ENCODE measurements around the gene KCP.
A peak's percentile ranks its signal among the peaks of the same experiment; 100 is the strongest.

Gene KCP

DNA sequence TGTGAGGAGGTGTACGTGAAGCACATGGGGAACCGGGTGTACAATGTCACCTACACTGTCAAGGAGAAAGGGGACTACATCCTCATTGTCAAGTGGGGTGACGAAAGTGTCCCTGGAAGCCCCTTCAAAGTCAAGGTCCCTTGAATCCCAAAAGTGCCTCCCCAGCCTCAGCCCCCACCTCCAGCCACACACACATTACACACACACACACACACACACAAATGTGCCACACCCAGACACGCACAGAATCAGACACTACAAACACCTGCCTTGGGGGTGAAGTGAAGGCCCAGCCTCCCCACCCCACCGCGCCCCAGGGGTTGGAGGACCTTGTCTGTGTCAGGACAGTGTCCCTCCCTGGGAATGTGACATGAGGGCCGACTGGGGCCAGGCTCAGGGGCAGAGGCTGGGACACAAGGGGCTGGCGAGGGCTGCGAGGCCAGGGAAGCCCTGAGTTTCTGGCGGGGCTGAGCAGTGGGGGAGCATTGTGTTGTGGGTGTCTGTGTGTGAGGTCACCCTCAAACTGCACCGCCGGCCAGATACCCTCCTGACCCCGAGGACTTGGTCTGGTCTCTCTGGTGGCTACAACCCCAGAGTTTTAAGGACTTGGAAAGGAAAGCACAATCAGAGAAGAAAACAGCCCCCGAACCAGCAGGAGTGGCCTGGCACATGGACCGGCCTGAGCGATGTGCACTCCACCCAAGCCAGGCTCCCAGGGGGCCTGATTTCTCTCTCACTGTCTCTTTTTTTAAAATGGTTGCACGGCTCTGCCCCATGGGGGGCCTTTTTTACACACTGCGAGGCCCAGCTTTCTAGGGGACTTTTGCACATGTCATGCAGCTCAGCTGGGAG is 51.9 kb downstream of the KCP start:
- DNase-seq (ENCODE audit: low read depth in 2 of 2), result no peak

GRCh38 chr7:128856001-128856718 is 54.3 kb downstream of the KCP start:
- DNase-seq (ENCODE audit: low read depth in 2 of 2), result no peak

- no peak for DNase-seq (ENCODE audit: low read depth in 2 of 2)
Observed at GRCh38 chr7:128855559-128855958, 55.0 kb downstream of the KCP start.

GRCh38 chr7:128854396-128854795 is 56.1 kb downstream of the KCP start:
- no peak for DNase-seq (ENCODE audit: low read depth in 2 of 2)

DNA sequence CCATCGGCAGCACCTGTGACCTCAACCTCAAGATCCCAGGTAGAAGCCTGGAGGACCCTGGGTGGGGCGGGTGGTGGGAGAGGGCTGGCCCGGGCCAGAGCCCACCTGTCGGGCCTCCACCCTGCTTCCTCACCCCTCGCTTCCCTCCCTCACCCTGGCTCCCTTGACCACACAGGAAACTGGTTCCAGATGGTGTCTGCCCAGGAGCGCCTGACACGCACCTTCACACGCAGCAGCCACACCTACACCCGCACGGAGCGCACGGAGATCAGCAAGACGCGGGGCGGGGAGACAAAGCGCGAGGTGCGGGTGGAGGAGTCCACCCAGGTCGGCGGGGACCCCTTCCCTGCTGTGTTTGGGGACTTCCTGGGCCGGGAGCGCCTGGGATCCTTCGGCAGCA is 56.7 kb downstream of the KCP start:
- DNase-seq (ENCODE audit: low read depth in 2 of 2), result no peak

DNA sequence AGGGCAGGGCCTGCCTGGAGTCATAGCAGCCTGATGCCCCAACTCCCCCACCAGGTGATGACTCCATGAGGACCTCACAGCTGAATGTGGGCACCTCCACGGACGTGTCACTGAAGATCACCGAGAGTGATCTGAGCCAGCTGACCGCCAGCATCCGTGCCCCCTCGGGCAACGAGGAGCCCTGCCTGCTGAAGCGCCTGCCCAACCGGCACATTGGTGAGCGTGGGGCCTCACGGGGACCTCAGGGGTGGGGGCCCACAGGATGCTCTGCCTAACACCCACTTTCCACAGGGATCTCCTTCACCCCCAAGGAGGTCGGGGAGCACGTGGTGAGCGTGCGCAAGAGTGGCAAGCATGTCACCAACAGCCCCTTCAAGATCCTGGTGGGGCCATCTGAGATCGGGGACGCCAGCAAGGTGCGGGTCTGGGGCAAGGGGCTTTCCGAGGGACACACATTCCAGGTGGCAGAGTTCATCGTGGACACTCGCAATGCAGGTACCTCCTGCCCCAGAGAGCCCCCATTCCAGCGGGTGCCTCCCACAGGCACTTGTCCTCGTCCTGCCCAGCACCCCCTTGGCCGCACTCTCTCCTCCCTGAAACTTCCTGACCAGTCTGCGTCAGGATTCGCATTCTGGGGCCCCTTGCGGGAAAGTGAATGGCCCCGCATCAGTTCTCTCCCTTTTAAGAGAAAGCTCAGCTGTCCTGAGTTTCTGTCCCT is 57.8 kb downstream of the KCP start:
- no peak for DNase-seq (ENCODE audit: low read depth in 2 of 2)

DNA sequence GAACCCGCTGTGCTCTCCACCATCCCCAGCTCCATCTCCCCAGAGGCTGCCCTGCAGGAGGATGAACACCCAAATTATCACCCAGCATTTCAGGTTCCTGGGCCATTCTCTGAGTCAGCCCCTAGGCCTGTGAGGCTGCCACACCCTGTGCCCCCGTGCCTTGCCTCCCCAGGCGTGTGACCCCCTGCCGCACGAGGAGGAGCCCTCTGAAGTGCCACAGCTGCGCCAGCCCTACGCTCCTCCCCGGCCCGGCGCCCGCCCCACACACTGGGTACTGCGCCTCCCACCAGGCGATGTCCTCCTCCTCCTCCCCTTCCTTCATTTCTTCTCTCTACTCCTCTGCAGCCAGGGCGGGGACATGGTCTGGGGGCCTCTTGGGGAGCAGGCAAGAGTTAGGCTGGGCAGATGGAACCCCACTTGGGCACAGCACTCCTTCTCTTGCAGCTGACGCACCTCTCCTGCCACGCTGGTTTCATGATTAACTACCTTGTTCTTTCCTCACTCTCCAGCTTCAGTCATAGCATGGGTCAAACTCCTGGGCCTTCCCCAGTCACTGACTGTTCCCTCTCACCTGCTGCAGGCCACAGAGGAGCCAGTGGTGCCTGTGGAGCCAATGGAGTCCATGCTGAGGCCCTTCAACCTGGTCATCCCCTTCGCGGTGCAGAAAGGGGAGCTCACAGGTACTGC is 60.6 kb downstream of the KCP start:
- no peak for DNase-seq (ENCODE audit: low read depth in 2 of 2)

DNA sequence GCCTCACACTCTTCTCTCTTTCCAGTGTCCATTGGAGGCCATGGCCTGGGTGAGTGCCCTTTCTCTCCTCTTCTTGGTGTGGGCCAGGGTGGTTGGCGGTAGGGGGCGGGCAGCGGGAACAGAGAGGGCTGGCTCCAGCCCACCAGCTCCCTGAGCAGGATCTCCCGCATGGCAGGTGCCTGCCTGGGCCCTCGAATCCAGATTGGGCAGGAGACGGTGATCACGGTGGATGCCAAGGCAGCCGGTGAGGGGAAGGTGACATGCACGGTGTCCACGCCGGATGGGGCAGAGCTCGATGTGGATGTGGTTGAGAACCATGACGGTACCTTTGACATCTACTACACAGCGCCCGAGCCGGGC is 61.4 kb downstream of the KCP start:
- DNase-seq (ENCODE audit: low read depth in 2 of 2), result no peak

- no peak for DNase-seq (ENCODE audit: low read depth in 2 of 2)
Observed at GRCh38 chr7:128848289-128849155, 62.0 kb downstream of the KCP start.

GRCh38 chr7:128847721-128848211 is 62.7 kb downstream of the KCP start:
- DNase-seq (ENCODE audit: low read depth in 2 of 2), result no peak

DNA sequence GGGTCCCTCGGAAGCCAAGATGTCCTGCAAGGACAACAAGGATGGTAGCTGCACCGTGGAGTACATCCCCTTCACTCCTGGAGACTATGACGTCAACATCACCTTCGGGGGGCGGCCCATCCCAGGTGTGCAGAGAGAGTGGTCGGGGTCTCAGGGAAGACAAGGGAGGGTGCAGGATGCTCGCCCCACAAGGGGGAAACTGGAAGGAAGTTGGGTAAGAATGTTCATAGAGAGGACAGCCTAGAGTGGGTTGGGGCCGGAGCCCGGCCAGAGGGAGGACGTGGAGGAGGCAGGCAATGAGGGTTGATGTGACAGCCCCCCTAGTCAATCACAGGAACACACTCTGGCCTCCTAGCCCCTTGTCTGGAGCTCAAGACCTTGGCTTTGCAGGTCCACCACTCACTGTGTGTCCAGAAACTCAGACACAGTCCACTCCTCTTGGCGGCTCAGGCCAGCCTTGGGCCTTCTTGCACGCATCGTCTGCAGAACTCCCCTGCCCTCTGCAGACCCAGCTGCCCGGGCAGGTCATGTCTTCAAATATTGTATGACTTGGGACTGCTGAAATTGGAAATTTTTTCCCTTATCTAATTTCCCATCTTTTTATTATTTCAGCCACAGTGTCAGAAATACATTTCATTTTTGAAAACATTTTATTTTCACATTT is 63.6 kb downstream of the KCP start:
- DNase-seq (ENCODE audit: low read depth in 2 of 2), result no peak

DNA sequence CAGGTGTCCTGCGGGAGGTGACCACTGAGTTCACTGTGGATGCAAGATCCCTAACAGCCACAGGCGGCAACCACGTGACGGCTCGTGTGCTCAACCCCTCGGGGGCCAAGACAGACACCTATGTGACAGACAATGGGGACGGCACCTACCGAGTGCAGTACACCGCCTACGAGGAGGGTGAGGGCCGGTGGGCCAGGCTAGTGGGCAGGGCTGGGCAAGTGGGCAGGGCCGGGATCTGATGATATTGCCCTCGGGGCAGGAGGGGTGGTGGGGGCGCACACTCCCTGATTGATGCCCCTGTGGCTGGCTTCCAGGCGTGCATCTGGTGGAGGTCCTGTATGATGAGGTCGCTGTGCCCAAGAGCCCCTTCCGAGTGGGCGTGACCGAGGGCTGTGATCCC is 64.5 kb downstream of the KCP start:
- no peak for DNase-seq (ENCODE audit: low read depth in 2 of 2)

GRCh38 chr7:128845475-128845874 is 65.0 kb downstream of the KCP start:
- DNase-seq (ENCODE audit: low read depth in 2 of 2), result no peak

GRCh38 chr7:128844777-128845311 is 65.7 kb downstream of the KCP start:
- DNase-seq (ENCODE audit: low read depth in 2 of 2), result no peak

DNA sequence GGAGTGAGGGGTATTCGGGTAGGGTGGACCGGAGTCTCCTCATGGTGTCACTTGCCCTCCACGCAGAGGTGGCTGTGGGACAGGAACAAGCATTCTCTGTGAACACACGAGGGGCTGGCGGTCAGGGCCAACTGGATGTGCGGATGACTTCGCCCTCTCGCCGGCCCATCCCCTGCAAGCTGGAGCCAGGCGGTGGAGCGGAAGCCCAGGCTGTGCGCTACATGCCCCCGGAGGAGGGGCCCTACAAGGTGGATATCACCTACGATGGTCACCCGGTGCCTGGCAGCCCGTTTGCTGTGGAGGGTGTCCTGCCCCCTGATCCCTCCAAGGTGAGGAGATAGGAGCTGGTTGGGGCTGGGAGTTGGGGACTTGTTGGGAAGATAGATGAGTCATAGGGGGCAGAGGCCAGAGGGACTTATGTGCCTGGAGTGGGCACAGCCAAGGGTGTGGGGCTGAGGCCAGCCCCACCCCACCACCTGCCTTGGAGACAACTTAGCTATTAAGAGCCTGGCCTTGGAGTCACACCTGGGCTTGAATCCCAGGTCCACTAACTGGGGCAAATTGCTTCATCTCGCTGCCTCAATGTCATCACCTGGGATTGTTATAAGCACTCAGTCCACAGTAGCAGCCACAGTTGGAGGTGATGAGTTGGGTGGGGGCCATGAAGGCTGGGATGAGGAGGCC is 66.4 kb downstream of the KCP start:
- no peak for DNase-seq (ENCODE audit: low read depth in 2 of 2)

GRCh38 chr7:128842674-128843641 is 67.6 kb downstream of the KCP start:
- no peak for DNase-seq (ENCODE audit: low read depth in 2 of 2)

DNA sequence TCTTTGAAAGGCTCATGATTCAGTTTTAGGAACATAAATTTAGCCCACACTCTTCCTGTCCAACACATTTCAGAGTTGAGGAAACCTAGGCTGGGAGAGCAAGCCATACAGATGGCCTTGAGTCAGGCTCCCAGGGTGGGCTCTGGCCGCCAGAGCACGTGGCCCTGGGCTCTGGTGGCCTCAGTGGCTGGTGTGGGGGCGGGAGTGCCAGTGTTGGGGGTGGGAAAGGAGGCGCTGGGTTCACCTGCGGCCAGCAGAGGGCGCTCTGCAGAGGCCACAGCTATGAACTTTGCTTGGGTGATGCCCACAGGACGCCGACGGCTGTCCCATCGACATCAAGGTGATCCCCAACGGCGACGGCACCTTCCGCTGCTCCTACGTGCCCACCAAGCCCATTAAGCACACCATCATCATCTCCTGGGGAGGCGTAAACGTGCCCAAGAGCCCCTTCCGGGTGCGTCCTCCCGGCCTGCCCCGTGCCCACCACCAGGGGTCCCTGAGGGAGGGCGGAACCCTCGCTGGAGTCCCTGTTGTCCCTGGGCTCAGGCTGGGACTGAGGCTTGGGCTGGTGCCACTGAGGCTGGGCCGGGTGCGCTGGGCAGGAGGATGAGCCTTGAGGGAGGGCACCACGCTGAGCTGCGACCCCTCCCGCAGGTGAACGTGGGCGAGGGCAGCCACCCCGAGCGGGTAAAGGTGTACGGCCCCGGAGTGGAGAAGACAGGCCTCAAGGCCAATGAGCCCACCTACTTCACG is 68.4 kb downstream of the KCP start:
- peak; percentile 45 to 59 for DNase-seq (ENCODE audit: low read depth in 2 of 2)
